ENCODE results near the gene MGAT5.

GRCh38 chr2:134259994-134260393, 6.1 kb downstream of the MGAT5 start:
- TF ChIP-seq SMAD4 (CRISPR knock-in tag; IDR thresholded peaks at IDR 0.05): no peak
- no peak for TF ChIP-seq EMX1 (CRISPR knock-in tag; IDR thresholded peaks at IDR 0.05)
- TF ChIP-seq PRDM15 (CRISPR knock-in tag; IDR thresholded peaks at IDR 0.05): no peak
